Mesothelial cell of epicardium (in vitro differentiated cells): ENCODE results near the gene LARP7. TPM values are rescaled to one million over a fixed set of nuclear protein-coding genes. Genes with fewer than 3 reads are reported as not detected.
"Not testable (repeated sequence)": the region's sequence is repeated elsewhere in the genome, so short reads cannot be mapped to it uniquely, and the experiment has no call there.

ENCODE experiments used
- DNase-seq, 2 experiments: peaks; one replicate each; pipeline ENCODE4 v3.0.0; 2021; ENCODE audit warnings: low spot score in 2 of 2; ENCODE audit not compliant: unreplicated experiment in 2 of 2
- H3K27ac Mint-ChIP-seq: 2 replicates; pipeline ENCODE4 v1.8.0; 2021; ENCODE audit warnings: mixed read lengths
- H3K27me3 Mint-ChIP-seq: 2 replicates; pipeline ENCODE4 v1.8.0; 2021; ENCODE audit warnings: low read depth, mixed read lengths
- H3K36me3 Mint-ChIP-seq: 2 replicates; pipeline ENCODE4 v1.8.0; 2021; ENCODE audit warnings: mixed read lengths
- H3K4me1 Mint-ChIP-seq: 2 replicates; pipeline ENCODE4 v1.8.0; 2021; ENCODE audit warnings: mixed read lengths
- H3K4me3 Mint-ChIP-seq: 2 replicates; pipeline ENCODE4 v1.8.0; 2021; ENCODE audit warnings: mild to moderate bottlenecking, moderate library complexity, mixed read lengths
- H3K9me3 Mint-ChIP-seq: 2 replicates; pipeline ENCODE4 v1.8.0; 2021; ENCODE audit warnings: mixed read lengths
- CTCF ChIP-seq: fragments of 200-600 bp; sonication (generic); IDR thresholded peaks from one replicate; pipeline ENCODE4 v1.5.0; 2021; ENCODE audit warnings: antibody characterized with exemption; ENCODE audit not compliant: unreplicated experiment
- total RNA-seq: library from RNA; stranded (reverse); gene quantifications from 3 replicates; pipeline ENCODE4 v1.2.1, GENCODE V29; 2021

The LARP7 gene
- total RNA-seq, 1 donor from 2014 or later: 46.9 TPM

DNA sequence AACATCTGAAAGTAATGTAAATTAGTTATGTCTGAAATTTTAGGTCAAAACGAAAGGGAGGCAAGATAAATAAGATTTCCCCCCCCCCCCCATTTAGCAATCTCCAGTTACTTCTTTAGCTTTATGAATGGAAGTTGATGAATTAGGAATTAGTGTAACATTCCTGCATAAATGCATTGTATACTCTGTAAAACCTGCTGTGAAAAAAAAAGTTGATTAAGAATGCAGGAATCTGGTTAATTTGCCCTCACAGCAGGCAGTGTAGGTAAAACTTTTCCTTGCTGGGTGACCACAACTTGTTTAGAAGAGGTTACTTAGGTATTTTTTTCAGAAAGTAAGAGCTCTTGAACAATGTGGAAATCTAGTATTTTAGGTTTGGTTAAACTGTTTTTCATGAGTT is 15.3 kb downstream of the LARP7 start:
- Mint-ChIP-seq H3K36me3 (peaks cover 15% of the 10 kb centered on the region), H3K4me3 (no peak overlapping the region), H3K27ac (no peak overlapping the region), H3K9me3 (no peaks in the 10 kb centered on the region), H3K4me1 (no peaks in the 10 kb centered on the region), H3K27me3 (no peaks in the 10 kb centered on the region)
- DNase-seq: no peak
- TF ChIP-seq CTCF: no peak

DNA sequence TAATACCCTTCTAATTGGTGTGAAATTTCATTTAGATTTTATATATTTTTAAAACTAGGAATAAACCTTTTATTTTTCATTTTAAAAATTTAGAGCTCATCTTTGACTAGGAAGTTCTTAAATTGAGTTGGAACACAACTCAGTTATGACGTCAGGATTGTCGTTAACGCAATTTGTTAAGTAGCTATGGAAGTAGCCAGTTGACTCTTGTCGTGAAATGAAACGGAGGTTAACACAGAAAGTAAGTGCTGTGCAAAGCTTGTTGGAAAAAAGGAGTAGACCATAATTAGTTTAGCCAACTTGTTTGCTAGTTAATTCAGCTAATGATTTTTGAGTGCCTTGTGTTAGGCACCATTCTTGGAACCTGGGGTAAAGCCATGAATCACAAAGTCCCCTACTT is 18.3 kb downstream of the LARP7 start:
- DNase-seq: no peak
- Mint-ChIP-seq H3K4me3 (no peak overlapping the region), H3K36me3 (peaks cover 26% of the 10 kb centered on the region), H3K4me1 (no peaks in the 10 kb centered on the region), H3K9me3 (no peaks in the 10 kb centered on the region), H3K27ac (no peak overlapping the region), H3K27me3 (no peaks in the 10 kb centered on the region)
- no peak for TF ChIP-seq CTCF

DNA sequence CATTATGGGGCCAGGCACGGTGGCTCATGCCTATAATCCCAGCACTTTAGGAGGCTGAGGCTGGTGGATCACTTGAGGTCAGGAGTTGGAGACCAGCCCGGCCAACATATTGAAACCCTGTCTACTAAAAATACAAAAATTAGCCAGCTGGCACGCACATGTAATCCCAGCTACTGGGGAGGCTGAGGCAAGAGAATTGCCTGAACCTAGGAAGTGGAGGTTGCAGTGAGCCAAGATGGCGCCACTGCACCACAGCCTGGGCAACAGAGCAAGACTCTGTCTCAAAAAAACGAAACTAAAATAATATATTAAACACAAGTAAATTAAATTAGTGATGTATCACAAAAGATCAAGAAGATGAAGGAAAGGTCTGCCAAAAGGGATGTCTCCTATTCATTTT is 19.2 kb downstream of the LARP7 start:
- H3K27ac Mint-ChIP-seq: not testable (repeated sequence)

DNA sequence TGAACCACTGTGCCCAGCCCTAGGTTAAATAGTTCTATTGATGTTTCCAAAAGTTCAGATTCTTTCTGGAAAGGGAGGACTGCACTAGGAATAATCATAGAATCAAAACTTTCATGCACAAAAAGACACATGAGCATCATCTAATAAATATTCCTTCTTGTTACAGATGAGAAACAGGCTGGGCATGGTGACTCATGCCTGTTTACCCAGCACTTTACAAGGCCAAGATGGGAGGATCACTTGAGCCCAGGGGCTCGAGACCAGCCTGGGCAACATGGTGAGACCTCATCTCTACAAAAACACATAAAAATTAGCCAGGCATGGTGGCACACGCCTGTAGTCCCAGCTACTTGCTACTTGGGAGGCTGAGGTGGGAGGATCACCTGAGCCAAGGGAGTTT is 27.7 kb downstream of the LARP7 start:
- Mint-ChIP-seq H3K27ac (no peak overlapping the region), H3K27me3 (no peaks in the 10 kb centered on the region), H3K36me3 (no peaks in the 10 kb centered on the region), H3K4me3 (no peak overlapping the region), H3K4me1 (peaks cover 3% of the 10 kb centered on the region), H3K9me3 (no peaks in the 10 kb centered on the region)
- DNase-seq: no peak
- TF ChIP-seq CTCF: no peak

More for the DNA sequence above, 19.2 kb downstream of the LARP7 start:
- peaks cover 25% of the 10 kb centered on the region for H3K36me3 Mint-ChIP-seq
- not testable (repeated sequence) for H3K4me1 Mint-ChIP-seq, H3K27me3 Mint-ChIP-seq, H3K9me3 Mint-ChIP-seq, DNase-seq, H3K4me3 Mint-ChIP-seq

GRCh38 chr4:112668131-112668530 is 31.2 kb downstream of the LARP7 start:
- Mint-ChIP-seq H3K27me3 (no peaks in the 10 kb centered on the region), H3K27ac (no peak overlapping the region), H3K4me1 (no peaks in the 10 kb centered on the region)

DNA sequence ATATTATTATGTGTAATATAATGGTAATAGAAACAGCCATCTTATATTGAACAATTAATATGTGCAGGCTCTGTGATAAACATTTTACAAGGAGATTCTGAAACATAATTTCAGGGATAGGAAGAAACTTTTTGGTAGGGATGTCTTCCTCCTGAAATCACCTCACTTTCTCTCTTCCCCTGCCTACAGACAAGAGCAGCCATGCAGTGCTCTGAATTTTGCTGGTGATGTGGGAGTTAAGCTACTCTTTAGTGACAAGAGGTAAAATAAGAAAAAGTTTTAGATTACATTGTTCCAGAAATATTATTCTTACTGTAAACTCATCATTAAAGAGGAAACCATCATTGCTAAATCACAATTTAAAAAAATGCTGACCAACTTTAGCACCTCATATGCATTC is 36.1 kb downstream of the LARP7 start:
- TF ChIP-seq CTCF: no peak
- H3K27me3 Mint-ChIP-seq: peaks cover 2% of the 10 kb centered on the region
- DNase-seq: no peak
- no peaks in the 10 kb centered on the region for H3K9me3 Mint-ChIP-seq
- H3K4me1 Mint-ChIP-seq: no peaks in the 10 kb centered on the region
- no peak overlapping the region for H3K27ac Mint-ChIP-seq
- H3K36me3 Mint-ChIP-seq: no peaks in the 10 kb centered on the region
- no peak overlapping the region for H3K4me3 Mint-ChIP-seq

More at GRCh38 chr4:112668131-112668530, 31.2 kb downstream of the LARP7 start:
- Mint-ChIP-seq H3K9me3 (no peaks in the 10 kb centered on the region), H3K36me3 (no peaks in the 10 kb centered on the region), H3K4me3 (no peak overlapping the region)
- no peak for DNase-seq
- TF ChIP-seq CTCF: no peak
